Activated naive CD4-positive, alpha-beta T cell treated with anti-CD3 and anti-CD28 coated beads, Interleukin-2, amount 10 ng/mL, durations not matched to agents 7 days and 5 days (primary cell): Measurements from ENCODE around the gene MUCL3.
"Not testable (repeated sequence)": the region's sequence is repeated elsewhere in the genome, so short reads cannot be mapped to it uniquely, and the experiment has no call there.

Experiments used
- CTCF ChIA-PET: fragments of 350-600 bp; sonication (Branson Sonifier 250); formaldehyde crosslinking; loops from one replicate; lab custom pipeline; 2021; ENCODE audit warnings: antibody characterized with exemption; lab: Charles Lee
- DNase-seq: peaks from one replicate; pipeline ENCODE4 v3.0.0-alpha.2; 2020
- H3K27ac Mint-ChIP-seq: one replicate; pipeline ENCODE4 v1.8.0; 2021; ENCODE audit warnings: mild to moderate bottlenecking, moderate library complexity, mixed read lengths
- H3K27me3 Mint-ChIP-seq: one replicate; pipeline ENCODE4 v1.8.0; 2021; ENCODE audit warnings: mild to moderate bottlenecking, mixed read lengths
- H3K36me3 Mint-ChIP-seq: one replicate; pipeline ENCODE4 v1.8.0; 2021; ENCODE audit warnings: mixed read lengths
- H3K4me1 Mint-ChIP-seq: one replicate; pipeline ENCODE4 v1.8.0; 2021; ENCODE audit warnings: mixed read lengths
- H3K4me3 Mint-ChIP-seq: one replicate; pipeline ENCODE4 v1.8.0; 2021; ENCODE audit warnings: mild to moderate bottlenecking, moderate library complexity, mixed read lengths
- H3K9me3 Mint-ChIP-seq: one replicate; pipeline ENCODE4 v1.8.0; 2021; ENCODE audit warnings: mixed read lengths

MUCL3 gene

GRCh38 chr6:30964075-30964474, 23.3 kb downstream of the MUCL3 start:
- CTCF ChIA-PET, result interaction anchor here (1.4 kb wide), 1 partner anchor 24 kb away, joined by 3 read pairs; no protein-coding TSS in a partner anchor
- H3K27me3 Mint-ChIP-seq, result peaks cover 49% of the 10 kb centered on the region
- no peak overlapping the region for H3K4me3 Mint-ChIP-seq
- H3K4me1 Mint-ChIP-seq, result peaks cover 13% of the 10 kb centered on the region
- no peaks in the 10 kb centered on the region for H3K36me3 Mint-ChIP-seq
- H3K27ac Mint-ChIP-seq, result no peak overlapping the region
- peak; percentile 25 for DNase-seq
- no peaks in the 10 kb centered on the region for H3K9me3 Mint-ChIP-seq

GRCh38 chr6:30965140-30965601, 24.4 kb downstream of the MUCL3 start:
- peaks cover 48% of the 10 kb centered on the region for H3K27me3 Mint-ChIP-seq
- DNase-seq, result no peak
- CTCF ChIA-PET, result interaction anchor here (1.4 kb wide), 1 partner anchor 23 kb away, joined by 3 read pairs; no protein-coding TSS in a partner anchor
- no peaks in the 10 kb centered on the region for H3K9me3 Mint-ChIP-seq
- H3K36me3 Mint-ChIP-seq, result no peaks in the 10 kb centered on the region
- peaks cover 13% of the 10 kb centered on the region for H3K4me1 Mint-ChIP-seq
- H3K4me3 Mint-ChIP-seq, result no peak overlapping the region
- H3K27ac Mint-ChIP-seq, result no peak overlapping the region

DNA sequence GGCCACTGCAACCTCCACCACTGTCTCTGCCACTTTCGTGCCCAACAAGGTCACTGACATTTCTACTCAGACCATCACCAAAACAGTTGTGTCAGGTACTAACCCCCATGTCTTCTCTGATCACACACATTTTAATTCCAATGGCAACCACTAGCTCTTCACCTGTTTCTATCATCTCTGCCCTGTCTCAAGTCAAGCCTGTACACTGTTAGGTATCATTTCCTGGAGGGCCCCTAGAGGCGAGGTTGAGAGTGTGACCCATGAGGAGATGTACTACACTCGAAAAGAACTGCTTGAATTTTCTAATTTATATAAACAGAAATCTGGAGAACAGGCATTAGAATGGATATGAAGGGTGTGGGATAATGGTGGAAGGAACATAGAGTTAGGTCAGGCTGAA, 25.4 kb downstream of the MUCL3 start:
- Mint-ChIP-seq H3K27me3 (peaks cover 44% of the 10 kb centered on the region), H3K9me3 (no peaks in the 10 kb centered on the region), H3K36me3 (no peaks in the 10 kb centered on the region), H3K4me3 (no peak overlapping the region), H3K27ac (no peak overlapping the region), H3K4me1 (peaks cover 13% of the 10 kb centered on the region)
- CTCF ChIA-PET, result no interaction called here
- DNase-seq, result no peak

DNA sequence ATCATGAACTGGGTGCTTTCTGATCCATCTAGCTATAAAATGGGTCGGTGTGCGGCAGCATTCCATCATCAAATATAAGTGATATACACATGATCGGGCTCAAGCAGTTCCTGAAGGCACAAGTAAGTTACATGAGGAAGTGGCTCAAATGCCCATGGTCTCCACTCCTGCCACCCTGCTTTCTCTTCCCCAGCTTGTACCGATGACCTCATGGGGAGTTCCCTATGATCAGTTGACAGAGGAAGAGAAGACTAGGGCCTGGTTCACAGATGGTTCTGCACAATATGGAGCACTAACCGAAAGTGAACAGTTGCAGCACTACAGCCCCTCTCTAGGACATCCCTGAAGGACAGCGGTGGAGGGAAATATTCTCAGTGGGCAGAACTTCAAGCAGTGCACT, 28.4 kb downstream of the MUCL3 start:
- CTCF ChIA-PET, H3K36me3 Mint-ChIP-seq, H3K9me3 Mint-ChIP-seq, H3K27ac Mint-ChIP-seq, H3K4me1 Mint-ChIP-seq, H3K4me3 Mint-ChIP-seq, DNase-seq: not testable (repeated sequence)
- peaks cover 41% of the 10 kb centered on the region for H3K27me3 Mint-ChIP-seq

DNA sequence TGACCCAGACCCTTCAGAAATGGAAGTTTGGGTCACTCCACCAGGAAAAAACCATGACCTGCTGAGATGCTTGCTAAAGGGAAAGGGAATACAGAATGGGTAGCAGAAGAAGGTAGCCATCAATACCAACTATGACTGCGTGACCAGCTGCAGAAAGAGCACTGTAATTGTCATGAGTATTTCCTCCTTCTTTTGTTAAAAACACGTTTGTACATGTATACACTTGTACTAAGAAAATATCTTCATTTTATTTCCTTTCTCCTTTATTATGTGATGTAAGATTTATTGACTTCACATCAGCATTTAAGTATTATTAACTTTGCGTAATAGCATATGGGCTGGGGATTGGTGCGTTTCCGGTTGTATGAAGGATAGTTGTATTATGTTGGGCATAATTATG, 30.2 kb downstream of the MUCL3 start:
- no peak overlapping the region for H3K4me3 Mint-ChIP-seq
- H3K4me1 Mint-ChIP-seq, result no peaks in the 10 kb centered on the region
- CTCF ChIA-PET, result no interaction called here
- peaks cover 27% of the 10 kb centered on the region for H3K27me3 Mint-ChIP-seq
- DNase-seq, result no peak
- no peaks in the 10 kb centered on the region for H3K9me3 Mint-ChIP-seq
- H3K36me3 Mint-ChIP-seq, result no peaks in the 10 kb centered on the region
- no peak overlapping the region for H3K27ac Mint-ChIP-seq

DNA sequence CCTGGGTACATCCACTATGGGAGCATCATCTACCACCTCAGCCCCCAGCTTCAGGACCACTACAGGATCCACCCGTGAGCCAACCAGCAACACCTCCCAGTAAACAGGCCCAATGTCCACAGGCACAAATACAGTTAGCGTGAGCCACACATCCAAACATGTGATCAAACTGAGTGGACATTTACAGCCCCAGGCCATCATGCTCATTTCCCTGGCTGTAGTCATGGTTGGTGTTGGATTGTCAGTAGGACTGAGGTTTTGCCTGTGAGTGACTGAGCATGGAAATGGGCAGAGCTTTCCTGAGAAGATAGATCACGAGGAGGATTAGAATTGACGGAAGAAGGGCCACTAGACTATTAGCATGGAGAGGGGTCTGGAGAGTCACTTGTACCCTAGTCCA, 32.0 kb downstream of the MUCL3 start:
- CTCF ChIA-PET, result no interaction called here
- no peak overlapping the region for H3K4me3 Mint-ChIP-seq

DNA sequence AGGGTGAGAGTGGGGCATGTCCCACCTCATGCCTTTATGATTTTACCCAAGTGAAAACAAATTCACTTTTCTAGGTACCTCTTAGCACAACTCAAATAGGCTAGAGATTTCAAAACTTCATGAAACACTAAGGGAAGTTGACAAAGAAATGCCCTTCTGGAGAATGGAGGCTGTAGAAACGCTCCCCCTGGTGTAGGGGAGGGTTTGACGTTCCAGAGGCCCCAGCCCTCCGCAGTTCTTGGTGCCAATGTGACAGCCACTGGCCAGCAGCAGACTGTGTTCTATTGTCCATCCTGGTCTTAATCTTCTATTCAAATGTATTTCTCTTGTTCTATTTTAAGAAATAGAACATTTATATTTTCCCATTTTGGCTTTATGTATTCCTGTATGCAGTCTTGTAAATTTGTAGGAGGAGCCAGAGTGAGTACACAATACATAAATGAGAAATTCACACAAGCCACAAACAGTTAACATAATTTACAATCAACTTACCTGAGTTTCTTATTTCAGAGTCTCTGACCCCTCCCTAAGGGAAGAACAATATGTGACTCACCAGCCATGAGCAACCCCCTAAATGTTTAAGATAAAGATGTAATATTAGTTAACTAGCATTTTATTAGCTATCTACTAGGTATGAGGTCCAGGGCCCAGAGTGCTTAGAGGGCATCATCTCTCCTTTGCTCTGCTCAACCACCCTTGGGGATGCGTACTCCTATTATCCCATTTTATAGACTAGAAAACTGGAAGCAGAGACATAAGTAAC, 33.9 kb downstream of the MUCL3 start:
- Mint-ChIP-seq H3K4me3 (no peak overlapping the region), H3K9me3 (no peaks in the 10 kb centered on the region), H3K27me3 (peaks cover 27% of the 10 kb centered on the region), H3K4me1 (no peaks in the 10 kb centered on the region), H3K36me3 (no peaks in the 10 kb centered on the region), H3K27ac (no peak overlapping the region)
- CTCF ChIA-PET, result no interaction called here
- DNase-seq, result no peak

More for the DNA sequence above, 32.0 kb downstream of the MUCL3 start:
- peaks cover 25% of the 10 kb centered on the region for H3K27me3 Mint-ChIP-seq
- H3K9me3 Mint-ChIP-seq, result no peaks in the 10 kb centered on the region
- no peaks in the 10 kb centered on the region for H3K36me3 Mint-ChIP-seq
- no peak for DNase-seq
- no peak overlapping the region for H3K27ac Mint-ChIP-seq
- H3K4me1 Mint-ChIP-seq, result no peaks in the 10 kb centered on the region

- Mint-ChIP-seq H3K36me3 (no peaks in the 10 kb centered on the region), H3K4me3 (no peak overlapping the region), H3K27me3 (peaks cover 45% of the 10 kb centered on the region), H3K27ac (no peak overlapping the region), H3K4me1 (no peaks in the 10 kb centered on the region), H3K9me3 (no peaks in the 10 kb centered on the region)
- DNase-seq, result no peak
- CTCF ChIA-PET, result interaction anchor here (0.8 kb wide), 1 partner anchor 143 kb away, joined by 3 read pairs; no protein-coding TSS in a partner anchor
Measured at GRCh38 chr6:30979141-30979540, 38.4 kb downstream of the MUCL3 start.

- CTCF ChIA-PET, result interaction anchor here (0.8 kb wide), 1 partner anchor 142 kb away, joined by 3 read pairs; no protein-coding TSS in a partner anchor
- Mint-ChIP-seq H3K4me1 (no peaks in the 10 kb centered on the region), H3K27me3 (peaks cover 44% of the 10 kb centered on the region), H3K27ac (no peak overlapping the region), H3K4me3 (no peak overlapping the region), H3K36me3 (no peaks in the 10 kb centered on the region), H3K9me3 (no peaks in the 10 kb centered on the region)
- no peak for DNase-seq
Measured at GRCh38 chr6:30979690-30980089, 38.9 kb downstream of the MUCL3 start.

- H3K27ac Mint-ChIP-seq, result no peak overlapping the region
- peaks cover 40% of the 10 kb centered on the region for H3K27me3 Mint-ChIP-seq
- no peak for DNase-seq
- no peak overlapping the region for H3K4me3 Mint-ChIP-seq
- no peaks in the 10 kb centered on the region for H3K36me3 Mint-ChIP-seq
- no peaks in the 10 kb centered on the region for H3K9me3 Mint-ChIP-seq
- no peaks in the 10 kb centered on the region for H3K4me1 Mint-ChIP-seq
- CTCF ChIA-PET, result interaction anchor here (0.7 to 1.8 kb wide), 5 partner anchors 13 to 98 kb away, joined by 3 read pairs; no protein-coding TSS in a partner anchor
Measured at GRCh38 chr6:30981942-30982772, 41.4 kb downstream of the MUCL3 start.

GRCh38 chr6:30983439-30983838, 42.7 kb downstream of the MUCL3 start, which contains the start of gene MUC21:
MUC21 (plus strand) TSS chr6:30983718; CDS start chr6:30983959, 241 bp downstream.
- CTCF ChIA-PET, result interaction anchor here (1.8 kb wide), 1 partner anchor 20 kb away, joined by 3 read pairs; no protein-coding TSS in a partner anchor
- DNase-seq, result no peak
- Mint-ChIP-seq H3K4me3 (no peak within 1 kb of the TSS), H3K9me3 (no peaks in the 10 kb centered on the region), H3K36me3 (no peaks in the 10 kb centered on the region), H3K4me1 (no peaks in the 10 kb centered on the region), H3K27ac (no peak within 1 kb of the TSS), H3K27me3 (peaks cover 37% of the 10 kb centered on the region)

- no peak for DNase-seq
- peaks cover 7% of the 10 kb centered on the region for H3K4me1 Mint-ChIP-seq
- CTCF ChIA-PET, result interaction anchor here (1.5 kb wide), 1 partner anchor 70 kb away, joined by 5 read pairs; no protein-coding TSS in a partner anchor
- H3K4me3 Mint-ChIP-seq, result no peak overlapping the region
- H3K36me3 Mint-ChIP-seq, result no peaks in the 10 kb centered on the region
- no peaks in the 10 kb centered on the region for H3K9me3 Mint-ChIP-seq
- H3K27ac Mint-ChIP-seq, result no peak overlapping the region
- H3K27me3 Mint-ChIP-seq, result peaks cover 35% of the 10 kb centered on the region
Measured at GRCh38 chr6:30985490-30985889, 44.7 kb downstream of the MUCL3 start.

- H3K4me3 Mint-ChIP-seq, result no peak overlapping the region
- H3K4me1 Mint-ChIP-seq, result peaks cover 14% of the 10 kb centered on the region
- CTCF ChIA-PET, result no interaction called here
- H3K9me3 Mint-ChIP-seq, result no peaks in the 10 kb centered on the region
- DNase-seq, result no peak
- peaks cover 19% of the 10 kb centered on the region for H3K27me3 Mint-ChIP-seq
- H3K27ac Mint-ChIP-seq, result peak overlapping the region; percentile 49
- H3K36me3 Mint-ChIP-seq, result no peaks in the 10 kb centered on the region
Measured at GRCh38 chr6:30987304-30987703, 46.5 kb downstream of the MUCL3 start.

DNA sequence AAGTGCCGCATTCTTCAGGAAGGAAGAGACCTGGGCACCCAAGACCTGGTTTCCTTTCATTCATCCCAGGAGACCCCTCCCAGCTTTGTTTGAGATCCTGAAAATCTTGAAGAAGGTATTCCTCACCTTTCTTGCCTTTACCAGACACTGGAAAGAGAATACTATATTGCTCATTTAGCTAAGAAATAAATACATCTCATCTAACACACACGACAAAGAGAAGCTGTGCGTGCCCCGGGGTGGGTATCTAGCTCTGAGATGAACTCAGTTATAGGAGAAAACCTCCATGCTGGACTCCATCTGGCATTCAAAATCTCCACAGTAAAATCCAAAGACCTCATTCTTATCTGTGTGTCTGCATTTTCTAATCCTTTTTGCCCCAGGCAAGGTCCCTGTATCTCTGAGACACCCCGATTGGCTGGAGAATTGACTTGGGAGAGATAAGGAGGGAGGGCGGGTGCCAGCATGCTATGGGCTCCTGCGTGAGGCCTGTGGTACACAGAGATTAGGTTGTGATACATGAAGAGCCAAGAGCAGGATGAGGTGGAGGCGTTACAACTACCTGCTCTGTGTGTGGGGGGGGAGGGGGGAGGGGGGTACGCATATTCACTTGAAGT, 47.5 kb downstream of the MUCL3 start:
- Mint-ChIP-seq H3K9me3 (no peaks in the 10 kb centered on the region), H3K4me3 (no peak overlapping the region), H3K27ac (no peak overlapping the region), H3K36me3 (no peaks in the 10 kb centered on the region), H3K4me1 (peaks cover 14% of the 10 kb centered on the region), H3K27me3 (peaks cover 8% of the 10 kb centered on the region)
- CTCF ChIA-PET, result interaction anchor here (0.6 kb wide), 1 partner anchor 24 kb away, joined by 3 read pairs; no protein-coding TSS in a partner anchor
- DNase-seq, result no peak
